DMS153 treated with DMSO at 0.1 percent for 48 hours (cell line): ENCODE measurements around the gene OSGEPL1.
"Not testable (repeated sequence)": the region's sequence is repeated elsewhere in the genome, so short reads cannot be mapped to it uniquely, and the experiment has no call there.

Experiments
- DNase-seq: peaks from one replicate; lab custom pipeline; 2025; ENCODE audit not compliant: unreplicated experiment; lab: John Stamatoyannopoulos, UW

The OSGEPL1 gene

GRCh38 chr2:189751080-189751658 lies 11.4 kb downstream of the OSGEPL1 start:
- DNase-seq = no peak

DNA sequence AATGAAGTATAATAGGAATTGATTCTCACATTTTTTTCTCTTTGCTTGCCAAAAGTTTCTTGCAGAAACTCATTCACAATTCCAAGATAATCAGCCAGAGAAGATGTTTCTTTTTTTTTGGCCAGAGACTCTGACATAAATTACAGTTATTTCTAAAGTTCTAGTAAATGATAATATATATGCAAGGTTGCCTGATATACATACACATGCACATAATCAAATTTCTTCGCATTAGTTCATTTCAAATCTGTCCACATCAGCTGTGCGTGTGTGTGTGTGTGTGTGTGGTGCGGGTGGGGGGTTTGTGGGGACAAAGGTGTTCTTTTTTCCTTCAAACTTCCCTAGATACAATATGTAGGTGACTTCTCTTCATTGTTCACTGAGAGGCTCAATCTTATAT lies 33.2 kb downstream of the OSGEPL1 start:
- no peak for DNase-seq

DNA sequence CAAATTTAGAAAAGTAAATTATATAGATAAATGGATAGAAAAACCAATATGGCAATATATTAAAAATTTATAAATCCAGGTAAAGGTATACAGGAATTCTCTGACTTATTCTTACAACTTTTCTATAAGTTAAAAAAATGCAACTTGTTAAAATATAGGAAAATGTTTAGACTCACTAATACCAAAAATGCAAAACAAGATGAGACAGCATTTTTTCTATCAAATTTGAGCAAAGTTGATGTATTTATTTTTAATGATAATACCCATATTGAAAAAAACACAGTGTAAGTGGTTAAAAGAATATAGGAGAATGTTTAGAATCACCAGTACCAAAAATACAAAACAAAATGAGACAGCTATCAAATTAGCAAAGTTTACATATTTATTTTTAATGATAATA lies 35.7 kb downstream of the OSGEPL1 start:
- no peak for DNase-seq

DNA sequence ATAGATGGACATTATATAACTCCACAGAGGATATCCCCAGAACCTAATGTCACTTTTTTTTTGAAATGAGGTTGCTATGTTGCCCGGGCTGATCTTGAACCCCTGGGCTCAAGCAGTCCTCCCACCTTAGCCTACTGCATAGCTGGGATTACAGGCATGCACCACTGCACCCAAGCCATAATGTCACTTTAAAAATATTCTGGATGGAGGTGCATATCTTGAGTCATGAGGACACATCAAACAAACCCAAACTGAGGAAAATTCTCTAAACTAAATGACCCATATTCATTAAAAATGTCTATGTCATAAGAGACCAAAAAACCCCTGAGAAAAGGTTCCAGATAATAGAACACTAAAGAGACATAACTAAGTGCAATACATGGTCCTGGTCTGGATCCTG lies 36.3 kb downstream of the OSGEPL1 start:
- DNase-seq = no peak

- no peak for DNase-seq
These were observed 39.4 kb downstream of the OSGEPL1 start for GRCh38 chr2:189723192-189723591.

DNA sequence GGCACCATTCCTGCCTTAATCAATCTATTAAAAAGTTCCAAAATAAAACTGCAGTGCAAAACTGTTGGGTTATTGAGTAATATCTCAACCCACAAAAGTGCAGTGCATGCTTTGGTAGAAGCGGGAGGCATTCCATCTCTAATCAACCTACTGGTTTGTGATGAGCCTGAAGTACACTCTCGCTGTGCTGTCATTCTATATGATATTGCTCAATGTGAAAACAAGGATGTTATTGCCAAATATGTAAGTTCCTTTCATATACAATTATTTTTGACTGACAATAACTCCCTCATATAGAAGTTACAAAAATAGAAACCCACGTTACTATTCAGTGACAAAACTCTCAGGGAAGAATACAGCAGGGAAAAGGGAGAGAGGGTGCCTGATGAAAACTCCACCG lies 43.0 kb downstream of the OSGEPL1 start:
- no peak for DNase-seq

DNA sequence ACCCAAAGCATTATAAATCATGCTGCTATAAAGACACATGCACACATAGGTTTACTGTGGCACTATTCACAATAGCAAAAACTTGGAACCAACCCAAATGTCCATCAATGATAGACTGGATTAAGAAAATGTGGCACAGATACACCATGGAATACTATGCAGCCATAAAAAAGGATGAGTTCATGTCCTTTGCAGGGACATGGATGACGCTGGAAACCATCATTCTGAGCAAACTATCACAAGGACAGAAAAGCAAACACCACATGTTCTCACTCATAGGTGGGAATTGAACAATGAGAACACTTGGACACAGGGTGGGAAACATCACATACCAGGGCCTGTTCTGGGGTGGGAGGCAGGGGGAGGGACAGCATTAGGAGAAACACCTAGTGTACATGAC lies 45.0 kb downstream of the OSGEPL1 start:
- not testable (repeated sequence) for DNase-seq

DNA sequence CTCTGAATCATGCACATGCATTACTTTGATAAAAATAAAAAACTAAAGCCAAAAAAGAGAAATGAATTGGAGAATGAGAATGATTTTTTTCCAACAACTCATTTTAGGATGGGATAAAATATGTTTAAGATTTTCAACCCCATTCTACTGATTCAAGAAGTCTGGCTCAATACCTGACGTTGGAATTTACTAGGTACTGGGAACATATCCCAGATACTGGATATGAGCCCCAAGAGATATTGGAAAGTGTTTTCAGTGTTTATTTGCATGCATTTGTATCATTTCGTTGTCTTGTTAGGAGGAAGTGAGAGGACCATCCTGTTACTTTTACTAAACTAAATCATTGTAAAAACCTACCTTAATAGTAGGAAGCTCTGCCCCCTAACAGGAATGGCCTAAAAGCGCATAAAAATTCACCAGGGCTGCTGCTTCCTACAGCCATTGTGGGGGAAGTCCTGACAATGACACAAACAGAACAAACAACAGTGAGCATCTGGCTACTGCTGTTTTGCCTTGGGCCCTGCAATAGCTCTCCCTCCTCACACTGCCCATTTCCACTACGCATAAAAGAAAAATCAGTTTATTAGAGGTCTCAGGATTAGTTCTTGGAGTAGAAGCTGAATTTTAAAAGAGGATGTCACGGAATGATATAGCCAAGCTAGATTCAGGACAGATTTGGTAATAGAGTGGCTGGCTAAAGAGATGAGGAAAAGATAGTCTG lies 52.9 kb downstream of the OSGEPL1 start:
- no peak for DNase-seq

DNA sequence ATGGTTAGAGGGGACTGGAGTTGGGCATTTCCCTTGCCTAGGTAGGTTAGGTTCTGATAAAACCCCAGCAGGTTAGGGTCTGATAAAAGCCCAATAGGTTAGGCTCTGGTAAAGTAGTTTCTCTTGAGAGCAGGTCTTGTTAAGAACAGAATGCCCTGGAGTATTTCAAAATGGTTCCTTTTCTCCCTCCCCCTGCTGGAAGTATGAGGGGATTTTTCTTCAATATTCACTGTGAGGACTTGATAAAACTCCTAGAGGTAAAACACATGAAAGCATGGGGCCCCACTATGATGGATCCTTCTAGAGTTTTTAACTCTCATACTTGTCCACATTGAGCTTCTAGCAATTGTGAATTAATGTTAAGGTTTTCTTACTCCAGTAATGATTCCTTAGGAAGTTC lies 60.5 kb downstream of the OSGEPL1 start:
- no peak for DNase-seq

- no peak for DNase-seq
These were observed 61.9 kb downstream of the OSGEPL1 start for GRCh38 chr2:189700681-189701080.

DNA sequence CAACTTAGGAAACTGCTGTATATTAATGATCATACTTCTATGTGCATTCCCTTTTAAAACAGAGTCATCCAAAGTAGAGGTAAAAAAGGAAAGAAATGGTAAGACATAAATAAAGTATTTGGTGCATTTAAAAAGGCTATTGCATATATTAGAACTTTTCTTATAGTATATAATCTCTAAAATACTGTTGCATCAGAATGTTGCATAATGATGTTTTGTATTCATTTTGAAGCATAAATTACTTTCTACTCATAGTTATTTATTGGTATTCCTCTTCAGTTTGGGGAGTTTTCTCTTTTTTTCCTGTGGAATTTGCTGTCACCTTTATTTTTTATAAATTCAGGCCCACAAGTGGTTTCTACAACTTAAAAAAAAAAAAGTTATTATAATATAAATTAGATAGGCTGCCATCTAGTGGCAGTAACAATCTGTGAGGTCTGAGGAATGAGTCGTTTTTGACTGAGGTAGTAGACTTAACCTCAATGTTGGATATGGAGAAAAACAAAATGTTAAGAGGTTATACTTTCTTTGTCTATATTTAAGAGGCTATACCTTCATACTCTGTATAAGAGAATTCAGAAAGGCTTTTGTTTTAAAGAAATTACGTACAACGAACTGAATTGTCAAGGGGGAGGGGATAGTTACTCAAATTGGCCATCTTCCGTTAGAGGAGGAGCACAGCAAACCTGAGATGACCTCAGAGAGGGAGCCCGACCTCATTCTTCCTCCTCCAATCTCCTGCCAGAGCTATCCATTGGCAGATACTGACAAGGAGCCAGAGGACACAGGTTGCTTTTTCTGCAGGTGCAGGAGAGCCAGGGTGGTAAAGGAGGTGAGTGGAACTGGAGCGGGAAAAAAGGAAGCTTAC lies 64.3 kb downstream of the OSGEPL1 start:
- DNase-seq = peak; percentile 37
